PC-9 (cell line): ENCODE measurements around the gene ASGR2.

ENCODE experiments used
- EZH2 ChIP-seq: fragments of 200-600 bp; sonication (generic); IDR thresholded peaks from 2 replicates; pipeline ENCODE4 v1.8.0; 2017; ENCODE audit warnings: antibody characterized with exemption, low read depth
- TF ChIP-seq, protein P1 (sequence below): fragments of 200-600 bp; sonication (generic); conservative IDR thresholded peaks from 2 replicates; pipeline ENCODE4 v1.6.1; 2017; ENCODE audit warnings: mixed run types, antibody characterized with exemption, mild to moderate bottlenecking, moderate library complexity

DNA sequence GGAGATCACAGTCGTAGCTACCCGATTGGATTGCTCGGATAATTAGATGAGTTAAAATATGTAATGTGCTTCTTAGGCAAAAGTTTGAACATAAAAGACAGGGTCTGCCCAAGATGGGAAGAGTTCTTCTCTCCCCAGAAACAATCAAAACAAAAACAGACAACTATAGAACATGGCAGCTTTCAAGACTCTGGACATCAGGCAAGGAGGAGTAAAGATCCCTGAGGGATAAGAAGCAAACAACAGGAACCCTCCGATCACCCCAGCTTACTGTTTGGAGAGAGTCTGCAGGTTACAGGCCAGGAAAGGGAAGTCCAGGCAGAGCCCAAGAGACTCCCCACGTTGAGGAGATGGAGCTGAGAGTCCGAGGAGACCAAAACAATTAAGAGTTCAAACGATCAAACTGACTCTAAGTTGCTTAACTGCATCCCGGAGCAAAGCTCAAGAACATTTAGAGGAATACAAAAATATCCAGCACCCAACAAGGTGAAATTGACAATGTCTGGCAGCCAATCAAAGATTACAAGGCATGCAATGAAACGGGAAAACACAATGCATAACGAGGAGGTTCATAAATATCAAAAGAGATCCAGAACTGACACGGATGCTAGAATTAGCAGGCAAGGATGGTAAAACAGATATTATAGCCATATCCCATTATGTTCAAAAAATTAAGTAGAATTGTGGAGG is 3.9 kb downstream of the ASGR2 start:
- TF ChIP-seq, protein P1, sequence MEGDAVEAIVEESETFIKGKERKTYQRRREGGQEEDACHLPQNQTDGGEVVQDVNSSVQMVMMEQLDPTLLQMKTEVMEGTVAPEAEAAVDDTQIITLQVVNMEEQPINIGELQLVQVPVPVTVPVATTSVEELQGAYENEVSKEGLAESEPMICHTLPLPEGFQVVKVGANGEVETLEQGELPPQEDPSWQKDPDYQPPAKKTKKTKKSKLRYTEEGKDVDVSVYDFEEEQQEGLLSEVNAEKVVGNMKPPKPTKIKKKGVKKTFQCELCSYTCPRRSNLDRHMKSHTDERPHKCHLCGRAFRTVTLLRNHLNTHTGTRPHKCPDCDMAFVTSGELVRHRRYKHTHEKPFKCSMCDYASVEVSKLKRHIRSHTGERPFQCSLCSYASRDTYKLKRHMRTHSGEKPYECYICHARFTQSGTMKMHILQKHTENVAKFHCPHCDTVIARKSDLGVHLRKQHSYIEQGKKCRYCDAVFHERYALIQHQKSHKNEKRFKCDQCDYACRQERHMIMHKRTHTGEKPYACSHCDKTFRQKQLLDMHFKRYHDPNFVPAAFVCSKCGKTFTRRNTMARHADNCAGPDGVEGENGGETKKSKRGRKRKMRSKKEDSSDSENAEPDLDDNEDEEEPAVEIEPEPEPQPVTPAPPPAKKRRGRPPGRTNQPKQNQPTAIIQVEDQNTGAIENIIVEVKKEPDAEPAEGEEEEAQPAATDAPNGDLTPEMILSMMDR: no peak
- TF ChIP-seq EZH2: no peak
